Tracheal epithelial cell (primary cell): ENCODE data around the gene OR52E2. TPM values are rescaled to one million over a fixed set of nuclear protein-coding genes. Genes with fewer than 3 reads are reported as not detected.

Experiments
- total RNA-seq: library from RNA; depleted of rRNA; stranded (reverse); fragments of >200 nt; gene quantifications from 2 replicates; pipeline ENCODE4 v1.2.1, GENCODE V29; 2014

The OR52E2 gene
- not detected in 2 replicates for total RNA-seq

GRCh38 chr11:5059391-5059790 lies at the start of gene OR52E2:
Gene OR52E2 (minus strand): TSS chr11:5059627. CDS start chr11:5059627, 0 bp downstream.

GRCh38 chr11:5069272-5069671 lies 9.8 kb upstream of the OR52E2 start, which contains the start of gene OR52E1:
Gene OR52E1 (plus strand): TSS chr11:5069572.

GRCh38 chr11:5046226-5046625 lies 13.2 kb downstream of the OR52E2 start, which contains the start of gene OR52J3:
Gene OR52J3 (plus strand): TSS chr11:5046526. CDS start chr11:5046526, 0 bp downstream.

Other genes with a start within 250 kb of the OR52E2 start
- gene OR51F2, start 238.3 kb downstream of the OR52E2 start, total RNA-seq: not detected in 2 replicates
- not detected in 2 replicates for gene OR51S1, start 210.4 kb downstream of the OR52E2 start, total RNA-seq
- not detected in 2 replicates for gene OR51T1, start 177.7 kb downstream of the OR52E2 start, total RNA-seq
- not detected in 2 replicates for gene OR51A7, start 155.8 kb downstream of the OR52E2 start, total RNA-seq
- gene OR51G2, start 140.3 kb downstream of the OR52E2 start, total RNA-seq: not detected in 2 replicates
- not detected in 2 replicates for gene OR51G1, start 135.3 kb downstream of the OR52E2 start, total RNA-seq
- not detected in 2 replicates for gene OR51A4, start 112.0 kb downstream of the OR52E2 start, total RNA-seq
- not detected in 2 replicates for gene OR51A2, start 103.9 kb downstream of the OR52E2 start, total RNA-seq
- gene OR51L1, start 64.8 kb downstream of the OR52E2 start, total RNA-seq: not detected in 2 replicates
- gene OR52J3, start 13.1 kb downstream of the OR52E2 start, total RNA-seq: not detected in 2 replicates
- not detected in 2 replicates for gene OR52E1, start 9.9 kb upstream of the OR52E2 start, total RNA-seq
- not detected in 2 replicates for gene OR52A5, start 78.7 kb upstream of the OR52E2 start, total RNA-seq
- under 0.01 TPM in 1 of 2 replicates, not detected in the other for gene OR52A1, start 95.1 kb upstream of the OR52E2 start, total RNA-seq
- not detected in 2 replicates for gene OR51V1, start 141.1 kb upstream of the OR52E2 start, total RNA-seq
- gene HBB, start 167.4 kb upstream of the OR52E2 start, total RNA-seq: not detected in 2 replicates
- gene HBD, start 174.9 kb upstream of the OR52E2 start, total RNA-seq: not detected in 2 replicates
- gene HBG1, start 190.2 kb upstream of the OR52E2 start, total RNA-seq: not detected in 2 replicates
- gene HBG2, start 195.2 kb upstream of the OR52E2 start, total RNA-seq: not detected in 2 replicates
- gene HBE1, start 210.3 kb upstream of the OR52E2 start, total RNA-seq: not detected in 2 replicates
- not detected in 2 replicates for gene OR51B4, start 242.3 kb upstream of the OR52E2 start, total RNA-seq